A673 (cell line): Measurements from ENCODE around the gene TSSK2. TPM values are rescaled to one million over a fixed set of nuclear protein-coding genes. Genes with fewer than 3 reads are reported as not detected.

Source experiments
- BruUV-seq: library from RNA; stranded (reverse); fragments of 400-500 nt; replicated peaks from 2 replicates; lab custom pipeline; 2021; lab: Mats Ljungman, UMichigan
- CTCF ChIA-PET: fragments of 300-600 bp; sonication (Branson Sonifier 250); formaldehyde crosslinking; loops from one replicate; lab custom pipeline; 2022; ENCODE audit warnings: antibody characterized with exemption; lab: Charles Lee
- POLR2A ChIA-PET: fragments of 300-600 bp; sonication (Branson Sonifier 250); formaldehyde crosslinking; loops from one replicate; lab custom pipeline; 2022; ENCODE audit warnings: antibody characterized with exemption; ENCODE audit not compliant: low non-redundant PET; lab: Charles Lee
- DNase-seq: peaks from one replicate; pipeline ENCODE4 v3.0.0-alpha.2; 2015; ENCODE audit warnings: low spot score
- H3K27ac ChIP-seq: fragments of 200-600 bp; sonication (generic); 2 replicates; pipeline ENCODE4 v1.5.1; 2016; ENCODE audit warnings: mixed run types, low read depth, mild to moderate bottlenecking, mixed read lengths, antibody characterized with exemption, low read length; ENCODE audit not compliant: poor library complexity, severe bottlenecking
- H3K27me3 ChIP-seq: fragments of 200-600 bp; sonication (generic); replicated peaks from 2 replicates; pipeline ENCODE4 v1.6.1; 2017; ENCODE audit warnings: mixed run types, low read depth, mild to moderate bottlenecking, mixed read lengths, antibody characterized with exemption, low read length; ENCODE audit not compliant: insufficient read depth, poor library complexity
- H3K36me3 ChIP-seq: fragments of 200-600 bp; sonication (generic); 2 replicates; pipeline ENCODE4 v1.6.1; 2016; ENCODE audit warnings: mixed run types, mild to moderate bottlenecking, mixed read lengths, antibody characterized with exemption, low read length; ENCODE audit not compliant: insufficient read depth, poor library complexity, severe bottlenecking
- H3K4me1 ChIP-seq: fragments of 200-600 bp; sonication (generic); 2 replicates; pipeline ENCODE4 v1.6.1; 2017; ENCODE audit warnings: mixed run types, mild to moderate bottlenecking, mixed read lengths, antibody characterized with exemption, low read length; ENCODE audit not compliant: insufficient read depth, poor library complexity, severe bottlenecking
- H3K4me3 ChIP-seq: fragments of 200-600 bp; sonication (generic); 2 replicates; pipeline ENCODE4 v1.5.1; 2016; ENCODE audit warnings: low read depth, mixed run types, mild to moderate bottlenecking, mixed read lengths, low read length; ENCODE audit not compliant: poor library complexity, severe bottlenecking
- H3K9me3 ChIP-seq: fragments of 200-600 bp; sonication (generic); 2 replicates; pipeline ENCODE4 v1.6.1; 2016; ENCODE audit warnings: mixed run types, low read depth, mild to moderate bottlenecking, mixed read lengths, antibody characterized with exemption, low read length; ENCODE audit not compliant: poor library complexity, severe bottlenecking
- CTCF ChIP-seq: fragments of 300-800, 200-600 bp; sonication (generic); conservative IDR thresholded peaks from 2 replicates; pipeline ENCODE4 v1.5.1; 2017; ENCODE audit warnings: low read depth, mild to moderate bottlenecking, antibody characterized with exemption, low read length, moderate library complexity, mixed read lengths
- EZH2 ChIP-seq: fragments of 200-600 bp; sonication (generic); IDR thresholded peaks from 2 replicates; pipeline ENCODE4 v1.6.1; 2017; ENCODE audit warnings: borderline replicate concordance, low read depth, mild to moderate bottlenecking, mixed read lengths, antibody characterized with exemption, low read length; ENCODE audit not compliant: poor library complexity, severe bottlenecking
- intact Hi-C: fragments of 100-400 bp; cut with micrococcal nuclease; formaldehyde crosslinking; loops from one replicate; pipeline ENCODE4 v1.10.0; 2022; ENCODE audit not compliant: unreplicated experiment
- total RNA-seq: library from RNA; stranded (reverse); gene quantifications from 2 replicates; pipeline ENCODE4 v1.2.3, GENCODE V29; 2021

TSSK2 gene
- total RNA-seq, 1 experiment from 2014 or later = not detected

GRCh38 chr22:19168088-19168890 is 37.2 kb downstream of the TSSK2 start:
- ChIA-PET CTCF (no interaction called here), POLR2A (no interaction called here)
- H3K9me3 ChIP-seq = no peaks in the 10 kb centered on the region
- DNase-seq = no peak
- no TSS peak for BruUV-seq
- peaks cover 12% of the 10 kb centered on the region for H3K4me1 ChIP-seq
- H3K4me3 ChIP-seq = no peak overlapping the region
- no peaks in the 10 kb centered on the region for H3K36me3 ChIP-seq
- H3K27ac ChIP-seq = no peak overlapping the region
- H3K27me3 ChIP-seq = peaks cover 34% of the 10 kb centered on the region
- intact Hi-C loops = no loop called here
- no peak for TF ChIP-seq CTCF
- TF ChIP-seq EZH2 = no peak

- CTCF ChIA-PET = interaction anchor here (0.6 kb wide), 1 partner anchor 24 kb away, joined by 3 read pairs; no protein-coding TSS in a partner anchor
- Histone ChIP-seq H3K27ac (no peak overlapping the region), H3K4me1 (peaks cover 17% of the 10 kb centered on the region), H3K27me3 (peaks cover 34% of the 10 kb centered on the region), H3K9me3 (no peaks in the 10 kb centered on the region), H3K4me3 (peak overlapping the region; percentile 34), H3K36me3 (no peaks in the 10 kb centered on the region)
- TF ChIP-seq EZH2 (peak; percentile 84), CTCF (no peak)
- POLR2A ChIA-PET = interaction anchor here (0.6 kb wide), 2 partner anchors 20 to 454 kb away, joined by 3 to 4 read pairs; no protein-coding TSS in a partner anchor
- BruUV-seq = no TSS peak
- no peak for DNase-seq
- intact Hi-C loops = no loop called here
These were observed 38.2 kb downstream of the TSSK2 start for GRCh38 chr22:19169002-19169946.

GRCh38 chr22:19169947-19170318 is 38.8 kb downstream of the TSSK2 start:
- POLR2A ChIA-PET = interaction anchor here (0.6 kb wide), 1 partner anchor 19 kb away, joined by 3 read pairs; no protein-coding TSS in a partner anchor
- no peak for DNase-seq
- peaks cover 23% of the 10 kb centered on the region for H3K4me1 ChIP-seq

More at GRCh38 chr22:19169947-19170318, 38.8 kb downstream of the TSSK2 start:
- Histone ChIP-seq H3K36me3 (no peaks in the 10 kb centered on the region), H3K4me3 (peak overlapping the region; percentile 34), H3K27me3 (peaks cover 34% of the 10 kb centered on the region), H3K9me3 (no peaks in the 10 kb centered on the region), H3K27ac (no peak overlapping the region)
- CTCF ChIA-PET = interaction anchor here (0.6 kb wide), 1 partner anchor 25 kb away, joined by 3 read pairs; no protein-coding TSS in a partner anchor
- BruUV-seq = no TSS peak
- intact Hi-C loops = no loop called here
- TF ChIP-seq CTCF (no peak), EZH2 (no peak)
